K562 (cell line): Measurements from ENCODE around the gene GABPB2. TPM values are rescaled to one million over a fixed set of nuclear protein-coding genes. Genes with fewer than 3 reads are reported as not detected.

Experiments used
- CREB1 ChIP-seq, 2 experiments: sonication (generic) in 1 of 2; formaldehyde crosslinking in 1 of 2; IDR thresholded peaks; 2 replicates each; pipeline versions ENCODE4 v1.6.1 to v1.8.0; 2012 to 2022; ENCODE audit warnings: inconsistent platforms in 1 of 2, mild to moderate bottlenecking in 1 of 2, missing genetic modification reagents in 1 of 2, moderate library complexity in 1 of 2
- CTBP1 ChIP-seq: fragments of 450-650 bp; IDR thresholded peaks from 2 replicates; pipeline ENCODE4 v1.6.1; 2016; ENCODE audit warnings: borderline replicate concordance
- DMBX1 ChIP-seq: fragments of 250-450 bp; sonication (Bioruptor Pico); IDR thresholded peaks from 2 replicates; pipeline ENCODE4 v1.8.0; 2022; ENCODE audit warnings: inconsistent platforms, mild to moderate bottlenecking, moderate library complexity, borderline replicate concordance
- EZH2 ChIP-seq: IDR thresholded peaks from 2 replicates; pipeline ENCODE4 v1.6.1; 2012; ENCODE audit warnings: low read depth, mild to moderate bottlenecking, inconsistent platforms, low read length, borderline replicate concordance
- HMGN3 ChIP-seq: IDR thresholded peaks from 2 replicates; pipeline ENCODE4 v1.6.1; 2011; ENCODE audit warnings: borderline replicate concordance, low read depth, mild to moderate bottlenecking, mixed read lengths, low read length; ENCODE audit not compliant: insufficient read length; ENCODE audit errors: extremely low read depth
- MCM5 ChIP-seq: fragments of 450-650 bp; IDR thresholded peaks from 2 replicates; pipeline ENCODE4 v1.6.1; 2016; ENCODE audit warnings: low read depth
- NFATC3 ChIP-seq: fragments of 450-650 bp; IDR thresholded peaks from 2 replicates; pipeline ENCODE4 v1.6.1; 2017; ENCODE audit warnings: mild to moderate bottlenecking
- PHF21A ChIP-seq: fragments of 450-650 bp; IDR thresholded peaks from 2 replicates; pipeline ENCODE4 v1.6.1; 2017; ENCODE audit warnings: low read depth, borderline replicate concordance
- REST ChIP-seq, 2 experiments: fragments of 450-650 bp; formaldehyde crosslinking in 1 of 2; IDR thresholded peaks; 2 replicates each; pipeline versions ENCODE4 v1.4.0 to v1.6.1; 2014 to 2020; ENCODE audit warnings: mild to moderate bottlenecking in 2 of 2, borderline replicate concordance in 1 of 2, low read depth in 1 of 2
- ZNF561 ChIP-seq: fragments of 450-650 bp; formaldehyde crosslinking; conservative IDR thresholded peaks from 2 replicates; pipeline ENCODE4 v1.4.0; 2020; ENCODE audit warnings: mild to moderate bottlenecking, moderate library complexity
- ZNF707 ChIP-seq: fragments of 250-450 bp; sonication (Bioruptor Pico); conservative IDR thresholded peaks from 2 replicates; pipeline ENCODE4 v1.8.0; 2022; ENCODE audit warnings: inconsistent platforms, mild to moderate bottlenecking, moderate library complexity
- polyA plus RNA-seq, 8 experiments: library from polyadenylated mRNA; depleted of rRNA in 4 of 8; stranded (reverse) in 5 of 8; unstranded in 3 of 8; fragments of >200 nt; fragmentation: Nextera tagmentation in 2 of 8; fragmentation: Illumina TruSeq in 1 of 8; extraction: Ambion mirVana in 2 of 8; extraction: Trizol in 1 of 8; gene quantifications; 2 replicates each; pipeline versions ENCODE4 v1.2.1 to v1.2.3, GENCODE V29; 2011 to 2014; ENCODE audit warnings: inconsistent platforms in 1 of 8, missing spikeins in 1 of 8
- total RNA-seq, 7 experiments: library from RNA; depleted of rRNA in 6 of 7; stranded (reverse); fragments of >200 nt in 6 of 7; fragmentation: Illumina TruSeq in 2 of 7; extraction: Trizol in 2 of 7; gene quantifications; 2 replicates each; pipeline versions ENCODE4 v1.2.1 to v1.2.3, GENCODE V29; 2011 to 2021; ENCODE audit warnings: low replicate concordance in 1 of 7
- TF ChIP-seq, protein P1 (sequence below): fragments of 250-450 bp; sonication (Bioruptor Pico); IDR thresholded peaks from 2 replicates; pipeline ENCODE4 v1.5.0; 2020; ENCODE audit warnings: mild to moderate bottlenecking

Gene GABPB2
- total and polyA plus RNA-seq, 9 of the 15 experiments (the other 6 are each of a cell fraction or from before 2014, with no cell fraction given): 2.2 to 13.3 (median 6.1) TPM

DNA sequence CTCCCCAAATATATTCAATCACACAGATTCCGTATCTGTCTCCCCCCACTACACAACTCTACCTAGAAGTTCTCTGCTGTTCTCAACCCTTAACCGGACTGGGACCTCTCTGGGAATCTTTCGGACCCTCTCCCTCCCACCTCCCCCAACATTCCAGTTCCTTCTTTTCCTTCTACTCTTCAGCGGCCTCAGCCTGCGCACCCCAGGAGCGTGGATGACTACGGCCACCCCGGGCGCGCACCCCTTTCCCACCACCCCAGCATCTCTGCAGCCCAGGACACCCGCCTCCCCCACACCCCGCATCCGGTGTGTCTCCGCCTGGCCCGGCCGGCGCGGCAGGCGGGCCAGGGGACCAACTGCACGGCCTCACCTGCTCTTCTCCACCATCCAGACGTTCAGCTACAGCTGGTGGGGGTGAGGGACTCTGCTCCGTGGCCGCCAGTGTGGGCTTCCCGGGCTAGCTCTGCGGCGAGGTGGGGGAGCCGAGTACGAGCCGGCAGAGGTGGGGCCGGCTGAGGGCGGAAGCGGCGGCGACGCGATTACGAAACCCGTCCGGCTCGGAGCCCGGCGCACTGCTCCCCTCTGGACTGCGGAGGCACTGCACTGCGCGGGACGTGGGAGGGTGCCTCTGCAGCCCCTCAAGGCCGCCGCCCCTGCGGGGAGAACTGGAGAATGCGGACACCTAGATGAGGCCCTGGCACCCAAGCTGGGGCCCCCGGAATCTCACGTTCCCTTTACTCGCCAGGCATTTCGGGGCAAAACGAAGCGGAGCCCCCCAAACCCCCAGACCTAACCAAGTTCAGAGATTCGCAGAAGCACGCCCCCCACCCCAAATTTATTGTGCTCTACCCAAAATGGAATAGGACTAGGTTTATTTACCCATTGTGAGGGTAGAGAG, 11.2 kb upstream of the GABPB2 start, which contains the start of gene CDC42SE1 (continued):
- TF ChIP-seq DMBX1 (peak; percentile 41; the same call in 1 of the 2 replicates), REST (IDR thresholded peaks at IDR 0.05; ENCODE audit: borderline replicate concordance) (peak; percentile 73), REST (CRISPR knock-in tag; IDR thresholded peaks at IDR 0.05; ENCODE audit: low read depth) (peak; percentile 73; the same call in 1 of the 2 replicates), PHF21A (no peak; the same call in 1 of the 2 replicates), NFATC3 (no peak), ZNF561 (CRISPR knock-in tag) (no peak), ZNF707 (CRISPR knock-in tag) (no peak), CTBP1 (peak; percentile 80), HMGN3 (peak; percentile 88), EZH2 (no peak), MCM5 (no peak), CREB1 (IDR thresholded peaks at IDR 0.05) (0 out of 2 replicates have a peak, but pooled peaks have one; percentile 34), CREB1 (CRISPR knock-in tag; IDR thresholded peaks at IDR 0.05) (peak; percentile 56)
- TF ChIP-seq, protein P1, sequence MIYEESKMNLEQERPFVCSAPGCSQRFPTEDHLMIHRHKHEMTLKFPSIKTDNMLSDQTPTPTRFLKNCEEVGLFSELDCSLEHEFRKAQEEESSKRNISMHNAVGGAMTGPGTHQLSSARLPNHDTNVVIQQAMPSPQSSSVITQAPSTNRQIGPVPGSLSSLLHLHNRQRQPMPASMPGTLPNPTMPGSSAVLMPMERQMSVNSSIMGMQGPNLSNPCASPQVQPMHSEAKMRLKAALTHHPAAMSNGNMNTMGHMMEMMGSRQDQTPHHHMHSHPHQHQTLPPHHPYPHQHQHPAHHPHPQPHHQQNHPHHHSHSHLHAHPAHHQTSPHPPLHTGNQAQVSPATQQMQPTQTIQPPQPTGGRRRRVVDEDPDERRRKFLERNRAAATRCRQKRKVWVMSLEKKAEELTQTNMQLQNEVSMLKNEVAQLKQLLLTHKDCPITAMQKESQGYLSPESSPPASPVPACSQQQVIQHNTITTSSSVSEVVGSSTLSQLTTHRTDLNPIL (CRISPR knock-in tag): no peak
